ENCODE results near the gene THBS2. TPM values are rescaled to one million over a fixed set of nuclear protein-coding genes. Genes with fewer than 3 reads are reported as not detected.

THBS2 gene
- total RNA-seq, 1 experiment from 2014 or later, result 0.39 TPM

DNA sequence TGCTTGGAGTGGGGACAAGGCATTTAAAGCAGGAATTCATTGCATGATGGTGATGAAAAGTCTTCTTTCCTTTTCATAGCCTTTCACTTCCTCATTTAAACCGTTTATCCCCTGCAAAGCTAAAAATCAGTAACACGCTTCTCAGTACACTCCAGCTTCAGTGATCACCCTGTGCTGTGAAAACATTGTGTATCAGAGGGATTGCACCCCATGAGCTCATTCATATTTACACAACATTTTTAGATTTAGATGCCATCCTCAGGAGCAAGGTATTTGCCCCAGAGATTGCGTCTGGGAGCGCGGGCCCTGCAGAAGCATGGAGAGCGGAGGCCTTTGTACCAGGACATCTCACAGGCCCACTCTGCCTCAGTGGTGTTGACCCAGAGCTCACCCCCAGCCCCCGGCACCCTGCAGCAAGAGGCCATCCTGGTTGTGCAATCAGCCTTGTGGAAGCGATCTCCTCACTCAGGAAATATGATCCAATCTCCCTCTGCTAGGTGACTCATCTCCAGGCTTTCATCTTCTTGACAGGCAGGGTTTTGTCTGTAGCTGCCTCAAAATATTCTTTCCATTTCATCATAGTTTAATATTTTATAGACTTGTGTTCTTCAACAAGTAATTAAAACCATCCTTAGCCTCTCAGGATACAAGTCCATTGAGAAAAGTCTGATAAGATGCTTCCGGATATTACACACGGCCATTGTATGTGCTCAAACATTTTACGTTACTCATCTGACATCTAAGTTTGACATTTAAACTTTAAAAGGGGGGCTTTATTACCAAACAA, 38.9 kb upstream of the THBS2 start:
- peak; percentile 90 for DNase-seq (ENCODE audit: low read depth, low spot score)
- Histone ChIP-seq H3K4me3 (replicated peaks in 1 of 2; ENCODE audit: low read depth in 1 of 2, low read length in 2 of 2) (peak overlapping the region in 1 of 2 experiments; percentile 44; a peak in 2 of 4 replicates), H3K27ac (ENCODE audit: low read depth, low read length) (peak overlapping the region; percentile 84), H2AFZ (ENCODE audit: low read depth, low read length, poor library complexity, severe bottlenecking) (peak overlapping the region; percentile 25), H3K9ac (ENCODE audit: low read length) (0 out of 2 replicates have a peak overlapping the region, but pooled peaks have one; percentile 10), H4K20me1 (ENCODE audit: insufficient read depth) (no peaks in the 10 kb centered on the region), H3K9me2 (ENCODE audit: insufficient read depth) (no peaks in the 10 kb centered on the region), H3K79me2 (ENCODE audit: insufficient read depth, low read length) (no peaks in the 10 kb centered on the region), H3K36me3 (ENCODE audit: control insufficient read depth in 1 of 2, insufficient read depth in 2 of 2, low read length in 2 of 2) (0 out of 4 replicates have a peak, but pooled peaks cover 0 to 2% of the 10 kb centered on the region in 2 experiments), H3K9me3 (ENCODE audit: control insufficient read depth in 1 of 2, insufficient read depth in 1 of 2, low read depth in 1 of 2, low read length in 2 of 2) (no peaks in the 10 kb centered on the region; a peak in 1 of 4 replicates), H3K27me3 (ENCODE audit: insufficient read depth, low read length) (no peaks in the 10 kb centered on the region), H3K4me2 (ENCODE audit: low read length) (peak overlapping the region; percentile 77), H3K4me1 (ENCODE audit: control insufficient read depth in 1 of 2, insufficient read depth in 2 of 2, low read length in 2 of 2) (peaks cover 43 to 51% of the 10 kb centered on the region in 2 experiments)
- ChIA-PET RAD21 (ENCODE audit: low non-redundant PET in 1 of 2, low total read pairs in 2 of 2, uncharacterized antibody in 2 of 2, unreplicated experiment in 2 of 2) (interaction anchor here in 1 of 2 experiments (0.9 kb wide), 1 partner anchor 157 kb away, joined by 3 read pairs; no protein-coding TSS in a partner anchor), POLR2A (interaction anchor here (0.9 to 1.5 kb wide), 2 partner anchors 10 to 18 kb away, joined by 3 read pairs; no protein-coding TSS in a partner anchor), CTCF (no interaction called here)
- intact Hi-C loops (cut with micrococcal nuclease), result no loop called here
- peak; percentile 71 for ATAC-seq
- BruUV-seq (replicated peaks), result TSS peak; percentile 86
- TF ChIP-seq JUND (IDR thresholded peaks at IDR 0.05) (peak; percentile 98), CEBPB (IDR thresholded peaks at IDR 0.05; ENCODE audit: low read depth) (peak; percentile 100), SRF (IDR thresholded peaks at IDR 0.05; ENCODE audit: low read depth) (0 out of 2 replicates have a peak, but pooled peaks have one; percentile 40), CBX3 (IDR thresholded peaks at IDR 0.05; ENCODE audit: low read depth) (peak; percentile 65), TCF7L2 (IDR thresholded peaks at IDR 0.05; ENCODE audit: borderline replicate concordance, extremely low read depth, insufficient read depth, insufficient read length) (peak; percentile 97), EGR1 (IDR thresholded peaks at IDR 0.05; ENCODE audit: low read depth) (peak; percentile 58; the same call in 1 of the 2 replicates), SP1 (IDR thresholded peaks at IDR 0.05; ENCODE audit: low read depth) (peak; percentile 98), ELF1 (IDR thresholded peaks at IDR 0.05; ENCODE audit: borderline replicate concordance, low read depth) (no peak), EZH2phosphoT487 (IDR thresholded peaks at IDR 0.05; ENCODE audit: borderline replicate concordance) (no peak), FOSL1 (IDR thresholded peaks at IDR 0.05; ENCODE audit: low read depth) (peak; percentile 96), ZNF274 (IDR thresholded peaks at IDR 0.05; ENCODE audit: low read depth, low read length) (no peak), EZH2 (IDR thresholded peaks at IDR 0.05) (no peak), SIN3A (IDR thresholded peaks at IDR 0.05; ENCODE audit: low read depth) (peak; percentile 73; the same call in 1 of the 2 replicates)
- TF ChIP-seq, protein P1, sequence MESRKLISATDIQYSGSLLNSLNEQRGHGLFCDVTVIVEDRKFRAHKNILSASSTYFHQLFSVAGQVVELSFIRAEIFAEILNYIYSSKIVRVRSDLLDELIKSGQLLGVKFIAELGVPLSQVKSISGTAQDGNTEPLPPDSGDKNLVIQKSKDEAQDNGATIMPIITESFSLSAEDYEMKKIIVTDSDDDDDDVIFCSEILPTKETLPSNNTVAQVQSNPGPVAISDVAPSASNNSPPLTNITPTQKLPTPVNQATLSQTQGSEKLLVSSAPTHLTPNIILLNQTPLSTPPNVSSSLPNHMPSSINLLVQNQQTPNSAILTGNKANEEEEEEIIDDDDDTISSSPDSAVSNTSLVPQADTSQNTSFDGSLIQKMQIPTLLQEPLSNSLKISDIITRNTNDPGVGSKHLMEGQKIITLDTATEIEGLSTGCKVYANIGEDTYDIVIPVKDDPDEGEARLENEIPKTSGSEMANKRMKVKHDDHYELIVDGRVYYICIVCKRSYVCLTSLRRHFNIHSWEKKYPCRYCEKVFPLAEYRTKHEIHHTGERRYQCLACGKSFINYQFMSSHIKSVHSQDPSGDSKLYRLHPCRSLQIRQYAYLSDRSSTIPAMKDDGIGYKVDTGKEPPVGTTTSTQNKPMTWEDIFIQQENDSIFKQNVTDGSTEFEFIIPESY (IDR thresholded peaks at IDR 0.05; ENCODE audit: extremely low read depth, insufficient replicate concordance, low read length), result peak; percentile 85
- TF ChIP-seq, protein P2, sequence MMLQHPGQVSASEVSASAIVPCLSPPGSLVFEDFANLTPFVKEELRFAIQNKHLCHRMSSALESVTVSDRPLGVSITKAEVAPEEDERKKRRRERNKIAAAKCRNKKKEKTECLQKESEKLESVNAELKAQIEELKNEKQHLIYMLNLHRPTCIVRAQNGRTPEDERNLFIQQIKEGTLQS (IDR thresholded peaks at IDR 0.05), result peak; percentile 84
- TF ChIP-seq, protein P3, sequence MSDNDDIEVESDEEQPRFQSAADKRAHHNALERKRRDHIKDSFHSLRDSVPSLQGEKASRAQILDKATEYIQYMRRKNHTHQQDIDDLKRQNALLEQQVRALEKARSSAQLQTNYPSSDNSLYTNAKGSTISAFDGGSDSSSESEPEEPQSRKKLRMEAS (IDR thresholded peaks at IDR 0.05), result peak; percentile 65
- TF ChIP-seq, protein P4, sequence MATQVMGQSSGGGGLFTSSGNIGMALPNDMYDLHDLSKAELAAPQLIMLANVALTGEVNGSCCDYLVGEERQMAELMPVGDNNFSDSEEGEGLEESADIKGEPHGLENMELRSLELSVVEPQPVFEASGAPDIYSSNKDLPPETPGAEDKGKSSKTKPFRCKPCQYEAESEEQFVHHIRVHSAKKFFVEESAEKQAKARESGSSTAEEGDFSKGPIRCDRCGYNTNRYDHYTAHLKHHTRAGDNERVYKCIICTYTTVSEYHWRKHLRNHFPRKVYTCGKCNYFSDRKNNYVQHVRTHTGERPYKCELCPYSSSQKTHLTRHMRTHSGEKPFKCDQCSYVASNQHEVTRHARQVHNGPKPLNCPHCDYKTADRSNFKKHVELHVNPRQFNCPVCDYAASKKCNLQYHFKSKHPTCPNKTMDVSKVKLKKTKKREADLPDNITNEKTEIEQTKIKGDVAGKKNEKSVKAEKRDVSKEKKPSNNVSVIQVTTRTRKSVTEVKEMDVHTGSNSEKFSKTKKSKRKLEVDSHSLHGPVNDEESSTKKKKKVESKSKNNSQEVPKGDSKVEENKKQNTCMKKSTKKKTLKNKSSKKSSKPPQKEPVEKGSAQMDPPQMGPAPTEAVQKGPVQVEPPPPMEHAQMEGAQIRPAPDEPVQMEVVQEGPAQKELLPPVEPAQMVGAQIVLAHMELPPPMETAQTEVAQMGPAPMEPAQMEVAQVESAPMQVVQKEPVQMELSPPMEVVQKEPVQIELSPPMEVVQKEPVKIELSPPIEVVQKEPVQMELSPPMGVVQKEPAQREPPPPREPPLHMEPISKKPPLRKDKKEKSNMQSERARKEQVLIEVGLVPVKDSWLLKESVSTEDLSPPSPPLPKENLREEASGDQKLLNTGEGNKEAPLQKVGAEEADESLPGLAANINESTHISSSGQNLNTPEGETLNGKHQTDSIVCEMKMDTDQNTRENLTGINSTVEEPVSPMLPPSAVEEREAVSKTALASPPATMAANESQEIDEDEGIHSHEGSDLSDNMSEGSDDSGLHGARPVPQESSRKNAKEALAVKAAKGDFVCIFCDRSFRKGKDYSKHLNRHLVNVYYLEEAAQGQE (IDR thresholded peaks at IDR 0.05; ENCODE audit: low read depth), result no peak
- TF ChIP-seq, protein P5, sequence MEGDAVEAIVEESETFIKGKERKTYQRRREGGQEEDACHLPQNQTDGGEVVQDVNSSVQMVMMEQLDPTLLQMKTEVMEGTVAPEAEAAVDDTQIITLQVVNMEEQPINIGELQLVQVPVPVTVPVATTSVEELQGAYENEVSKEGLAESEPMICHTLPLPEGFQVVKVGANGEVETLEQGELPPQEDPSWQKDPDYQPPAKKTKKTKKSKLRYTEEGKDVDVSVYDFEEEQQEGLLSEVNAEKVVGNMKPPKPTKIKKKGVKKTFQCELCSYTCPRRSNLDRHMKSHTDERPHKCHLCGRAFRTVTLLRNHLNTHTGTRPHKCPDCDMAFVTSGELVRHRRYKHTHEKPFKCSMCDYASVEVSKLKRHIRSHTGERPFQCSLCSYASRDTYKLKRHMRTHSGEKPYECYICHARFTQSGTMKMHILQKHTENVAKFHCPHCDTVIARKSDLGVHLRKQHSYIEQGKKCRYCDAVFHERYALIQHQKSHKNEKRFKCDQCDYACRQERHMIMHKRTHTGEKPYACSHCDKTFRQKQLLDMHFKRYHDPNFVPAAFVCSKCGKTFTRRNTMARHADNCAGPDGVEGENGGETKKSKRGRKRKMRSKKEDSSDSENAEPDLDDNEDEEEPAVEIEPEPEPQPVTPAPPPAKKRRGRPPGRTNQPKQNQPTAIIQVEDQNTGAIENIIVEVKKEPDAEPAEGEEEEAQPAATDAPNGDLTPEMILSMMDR (IDR thresholded peaks at IDR 0.05 in 2 of 3, conservative IDR thresholded peaks at IDR 0.05 in 1 of 3; ENCODE audit: borderline replicate concordance in 1 of 3, insufficient read depth in 1 of 3, low read depth in 2 of 3, low read length in 2 of 3), result no peak

Data from HCT116 (cell line).